GM12878 (cell line): ENCODE measurements around the gene FOXP1. TPM values are rescaled to one million over a fixed set of nuclear protein-coding genes. Genes with fewer than 3 reads are reported as not detected.

Source experiments
- ATAC-seq: fragments of 200-7000 bp; cut with Tn5 transposase; 3 replicates; pipeline ENCODE4 v1.9.1; 2020; ENCODE audit warnings: mild to moderate bottlenecking, moderate library complexity
- BruUV-seq: library from RNA; stranded (reverse); fragments of 400-500 nt; replicated peaks from 2 replicates; lab custom pipeline; 2021; lab: Mats Ljungman, UMichigan
- CTCF ChIA-PET: fragments of 300-600 bp; sonication (Branson Sonifier 250); formaldehyde crosslinking; extraction: SDS; loops from one replicate; lab custom pipeline; 2021; ENCODE audit warnings: inconsistent platforms; lab: Yijun Ruan, JAX
- POLR2A ChIA-PET: fragments of 350-600 bp; formaldehyde crosslinking; extraction: SDS; loops from one replicate; lab custom pipeline; 2021; ENCODE audit warnings: inconsistent platforms; lab: Charles Lee
- RAD21 ChIA-PET: fragments of 300-600 bp; sonication (Branson Sonifier 250); formaldehyde crosslinking; loops from one replicate; lab custom pipeline; 2023; ENCODE audit warnings: antibody characterized with exemption; ENCODE audit not compliant: unreplicated experiment; lab: Charles Lee
- SMC1A ChIA-PET: fragments of 300-600 bp; sonication (Branson Sonifier 250); formaldehyde crosslinking; loops from one replicate; lab custom pipeline; 2023; ENCODE audit not compliant: unreplicated experiment, uncharacterized antibody; lab: Charles Lee
- DNase-seq: peaks from one replicate; pipeline ENCODE4 v3.0.0-alpha.2; 2011; ENCODE audit warnings: low read depth, low spot score
- FAIRE-seq: peaks from 3 replicates; lab custom pipeline; 2011; peaks lifted over from hg19 to GRCh38; lab: Jason Lieb, UNC
- H2AFZ ChIP-seq: 2 replicates; pipeline ENCODE4 v1.6.0; 2011; ENCODE audit warnings: low read depth, low read length, control low read depth; ENCODE audit not compliant: control insufficient read depth
- H3K27ac ChIP-seq: 2 replicates; pipeline ENCODE4 v1.5.1; 2011; ENCODE audit warnings: control low read depth; ENCODE audit not compliant: control insufficient read depth, insufficient read depth
- H3K27me3 ChIP-seq, 2 experiments: replicated peaks in 1 of 2; 2 replicates each; pipeline versions ENCODE4 v1.6.0 to v1.6.1; 2011; ENCODE audit warnings: low read length in 1 of 2; ENCODE audit not compliant: control insufficient read depth in 2 of 2, insufficient read depth in 2 of 2
- H3K36me3 ChIP-seq, 2 experiments: 2 replicates each; pipeline ENCODE4 v1.5.1; 2011; ENCODE audit warnings: low read length in 1 of 2; ENCODE audit not compliant: control insufficient read depth in 2 of 2, insufficient read depth in 2 of 2
- H3K4me1 ChIP-seq: 2 replicates; pipeline ENCODE4 v1.6.1; 2011; ENCODE audit warnings: mild to moderate bottlenecking, low read length, moderate library complexity, mixed read lengths; ENCODE audit not compliant: control insufficient read depth, insufficient read depth
- H3K4me2 ChIP-seq: 2 replicates; pipeline ENCODE4 v1.6.0; 2011; ENCODE audit warnings: control low read depth; ENCODE audit not compliant: control insufficient read depth, insufficient read depth
- H3K4me3 ChIP-seq: fragments of 200-600 bp; sonication (generic); 2 replicates; pipeline ENCODE4 v1.5.1; 2016
- H3K79me2 ChIP-seq: 2 replicates; pipeline ENCODE4 v1.6.0; 2011; ENCODE audit warnings: low read length; ENCODE audit not compliant: control insufficient read depth, insufficient read depth
- H3K9ac ChIP-seq: 2 replicates; pipeline ENCODE4 v1.8.0; 2011; ENCODE audit warnings: low read length, control low read depth, mixed read lengths; ENCODE audit not compliant: control insufficient read depth, insufficient read depth
- H3K9me3 ChIP-seq: replicated peaks from 3 replicates; pipeline ENCODE4 v1.5.1; 2011; ENCODE audit warnings: mild to moderate bottlenecking, low read length; ENCODE audit not compliant: control insufficient read depth, insufficient read depth
- H4K20me1 ChIP-seq: 2 replicates; pipeline ENCODE4 v1.6.0; 2011; ENCODE audit not compliant: control insufficient read depth, insufficient read depth
- BMI1 ChIP-seq: fragments of 450-650 bp; IDR thresholded peaks from 2 replicates; pipeline ENCODE4 v1.6.1; 2016; ENCODE audit warnings: mild to moderate bottlenecking, moderate library complexity, borderline replicate concordance
- CREM ChIP-seq: IDR thresholded peaks from 2 replicates; pipeline ENCODE4 v1.6.1; 2014; ENCODE audit warnings: antibody characterized with exemption, low read depth
- HDAC2 ChIP-seq: fragments of 200-600 bp; sonication (generic); IDR thresholded peaks from 2 replicates; pipeline ENCODE4 v1.6.1; 2017
- HDAC6 ChIP-seq: fragments of 200-600 bp; sonication (generic); IDR thresholded peaks from one replicate; pipeline ENCODE4 v1.8.0; 2017; ENCODE audit warnings: antibody characterized with exemption; ENCODE audit not compliant: unreplicated experiment
- JUNB ChIP-seq: IDR thresholded peaks from 2 replicates; pipeline ENCODE4 v1.6.1; 2016; ENCODE audit warnings: antibody characterized with exemption, mild to moderate bottlenecking
- NR2C1 ChIP-seq: fragments of 450-650 bp; IDR thresholded peaks from 2 replicates; pipeline ENCODE4 v1.6.1; 2017; ENCODE audit warnings: antibody characterized with exemption, mild to moderate bottlenecking, moderate library complexity
- RFX5 ChIP-seq: IDR thresholded peaks from 2 replicates; pipeline ENCODE4 v1.6.1; 2011; ENCODE audit warnings: low read depth, low read length, improper control_type of control experiment
- SIX5 ChIP-seq: IDR thresholded peaks from 2 replicates; pipeline ENCODE4 v1.6.1; 2011; ENCODE audit warnings: mild to moderate bottlenecking, low read depth, low read length, moderate library complexity; ENCODE audit not compliant: severe bottlenecking
- ZBED1 ChIP-seq: IDR thresholded peaks from 2 replicates; pipeline ENCODE4 v1.6.1; 2016; ENCODE audit warnings: borderline replicate concordance
- ZBTB4 ChIP-seq: fragments of 450-650 bp; formaldehyde crosslinking; IDR thresholded peaks from 2 replicates; pipeline ENCODE4 v1.4.0; 2022; ENCODE audit warnings: mild to moderate bottlenecking, moderate library complexity
- WGBS: methylation state at CpG from one replicate; pipeline ENCODE4 v1.1.6; 2016; ENCODE audit warnings: low lambda C conversion rate; ENCODE audit not compliant: insufficient replicate concordance, insufficient coverage; ENCODE audit errors: missing lambda C conversion rate; 5-methylcytosine and 5-hydroxymethylcytosine counted together
- in situ Hi-C: fragments of 300-500 bp; cut with MboI; formaldehyde crosslinking; loops from 9 replicates; pipeline ENCODE4 v1.14.3; 2018; ENCODE audit warnings: mixed read lengths
- intact Hi-C: fragments of 100-400 bp; cut with micrococcal nuclease; formaldehyde crosslinking; loops from one replicate; pipeline ENCODE4 v1.14.2; 2022; ENCODE audit not compliant: unreplicated experiment
- polyA plus RNA-seq, 11 experiments: library from polyadenylated mRNA; depleted of rRNA in 4 of 11; unstranded in 6 of 11; stranded (reverse) in 5 of 11; fragments of >200 nt; fragmentation: Nextera tagmentation in 4 of 11; fragmentation: Illumina TruSeq in 1 of 11; extraction: Ambion mirVana in 4 of 11; extraction: Trizol in 1 of 11; gene quantifications; 1 replicate in 1 of 11; 2 replicates in 10 of 11; pipeline versions ENCODE4 v1.2.1 to v1.2.3, GENCODE V29; 2011 to 2016; ENCODE audit warnings: inconsistent platforms in 2 of 11, missing spikeins in 2 of 11, low read depth in 1 of 11
- total RNA-seq, 4 experiments: library from RNA; depleted of rRNA in 3 of 4; stranded (reverse); fragments of >200 nt in 3 of 4; fragmentation: Illumina TruSeq in 1 of 4; extraction: Trizol in 1 of 4; gene quantifications; 2 replicates each; pipeline versions ENCODE4 v1.2.1 to v1.2.3, GENCODE V29; 2013 to 2021

Gene FOXP1
- total and polyA plus RNA-seq, 10 of the 15 experiments (the other 5 are each of a cell fraction or from before 2014, with no cell fraction given), result 0.05 to 1.6 (median 0.20) TPM; not detected in 1

- FAIRE-seq, result no peak
These were observed 92.3 kb downstream of the FOXP1 start for GRCh38 chr3:71491154-71491752.

More at GRCh38 chr3:71491154-71491752, 92.3 kb downstream of the FOXP1 start:
- Histone ChIP-seq H3K4me3 (no peak overlapping the region), H3K36me3 (no peaks in the 10 kb centered on the region), H3K27ac (no peak overlapping the region), H3K9ac (no peak overlapping the region), H3K79me2 (no peaks in the 10 kb centered on the region), H3K4me1 (no peaks in the 10 kb centered on the region), H2AFZ (no peak overlapping the region), H4K20me1 (no peaks in the 10 kb centered on the region), H3K27me3 (no peaks in the 10 kb centered on the region), H3K4me2 (no peak overlapping the region), H3K9me3 (peaks cover 2% of the 10 kb centered on the region; the same call in 1 of the 3 replicates)
- BruUV-seq, result no TSS peak
- intact Hi-C loops (no loop called here), in situ Hi-C loops (no loop called here)
- no peak for DNase-seq
- ChIA-PET POLR2A (no interaction called here), RAD21 (interaction anchor here (0.6 kb wide), 1 partner anchor 433 kb away, joined by 3 read pairs; no protein-coding TSS in a partner anchor), SMC1A (no interaction called here), CTCF (interaction anchor here (0.9 kb wide), 1 partner anchor 11 kb away, joined by 3 read pairs; no protein-coding TSS in a partner anchor)
- WGBS, result 47% methylated on average over 9 of the region's 9 CpGs
- ATAC-seq, result no peak
- TF ChIP-seq BMI1, result no peak
- no peak for TF ChIP-seq ZBED1
- TF ChIP-seq HDAC2, result no peak
- TF ChIP-seq ZBTB4 (CRISPR knock-in tag), result no peak
- TF ChIP-seq CREM, result no peak
- no peak for TF ChIP-seq SIX5
- TF ChIP-seq RFX5, result no peak
- TF ChIP-seq HDAC6, result no peak
- TF ChIP-seq NR2C1, result no peak
- TF ChIP-seq JUNB, result no peak
